ENCODE data around the gene PPAN. TPM values are rescaled to one million over a fixed set of nuclear protein-coding genes. Genes with fewer than 3 reads are reported as not detected.
A peak's percentile ranks its signal among the peaks of the same experiment; 100 is the strongest.

Gene PPAN
- total RNA-seq, 4 donors from 2014 or later, result 25.7 to 45.3 (median 35.8) TPM

GRCh38 chr19:10104665-10105508 lies 1.3 kb upstream of the PPAN start:
- H3K27ac ChIP-seq, result peak overlapping the region in 3 of 4 donors; percentile 55 to 89 (median 80)
- WGBS, 2 donors, result 59 to 60% methylated on average over 15 of the region's 15 CpGs

GRCh38 chr19:10105509-10106099 lies 558 bp upstream of the PPAN start:
- Histone ChIP-seq H3K27me3 (no peaks in the 10 kb centered on the region), H3K27ac (peak overlapping the region; percentile 20 to 89 (median 66)), H3K4me3 (peak overlapping the region in 3 of 4 donors; percentile 74 to 90 (median 82)), H3K9me3 (no peaks in the 10 kb centered on the region), H3K36me3 (peaks cover 11 to 33% (median 22%) of the 10 kb centered on the region in 3 donors), H3K4me1 (peaks cover 0 to 24% (median 10%) of the 10 kb centered on the region in 4 donors)
- TF ChIP-seq POLR2A (IDR thresholded peaks at IDR 0.05), result no peak
- no peak for TF ChIP-seq EP300 (IDR thresholded peaks at IDR 0.05)
- no peak for TF ChIP-seq CTCF (IDR thresholded peaks at IDR 0.05)
- DNase-seq (ENCODE audit: low spot score in 2 of 2), result no peak
- 47 to 48% methylated on average over 15 to 16 of the region's 16 CpGs for WGBS, 2 donors

More at GRCh38 chr19:10104665-10105508, 1.3 kb upstream of the PPAN start:
- DNase-seq (ENCODE audit: low spot score in 2 of 2), result no peak
- Histone ChIP-seq H3K27me3 (no peaks in the 10 kb centered on the region), H3K4me1 (peaks cover 0 to 24% (median 10%) of the 10 kb centered on the region in 4 donors), H3K4me3 (no peak overlapping the region), H3K36me3 (peaks cover 10 to 26% (median 15%) of the 10 kb centered on the region in 3 donors), H3K9me3 (no peaks in the 10 kb centered on the region)
- TF ChIP-seq POLR2A (IDR thresholded peaks at IDR 0.05), result no peak
- no peak for TF ChIP-seq EP300 (IDR thresholded peaks at IDR 0.05)
- no peak for TF ChIP-seq CTCF (IDR thresholded peaks at IDR 0.05)

- DNase-seq (ENCODE audit: low spot score in 2 of 2), result no peak
- H3K4me1 ChIP-seq, result peaks cover 0 to 26% (median 13%) of the 10 kb centered on the region in 4 donors
- 76 to 81% methylated on average over 10 of the region's 10 CpGs for WGBS, 2 donors
- H3K27ac ChIP-seq, result no peak overlapping the region
- no peaks in the 10 kb centered on the region for H3K9me3 ChIP-seq
- no peaks in the 10 kb centered on the region for H3K27me3 ChIP-seq
- TF ChIP-seq CTCF (IDR thresholded peaks at IDR 0.05) (no peak), POLR2A (IDR thresholded peaks at IDR 0.05) (no peak), EP300 (IDR thresholded peaks at IDR 0.05) (no peak)
- peak overlapping the region in 3 of 4 donors; percentile 74 to 82 (median 77) for H3K4me3 ChIP-seq
- H3K36me3 ChIP-seq, result peaks cover 11 to 50% (median 28%) of the 10 kb centered on the region in 3 donors
These were observed 1.1 kb downstream of the PPAN start for GRCh38 chr19:10107254-10107653.

GRCh38 chr19:10107817-10108367 lies 1.7 kb downstream of the PPAN start:
- Histone ChIP-seq H3K27me3 (no peaks in the 10 kb centered on the region), H3K9me3 (no peaks in the 10 kb centered on the region), H3K27ac (no peak overlapping the region), H3K4me3 (no peak overlapping the region), H3K4me1 (peaks cover 0 to 33% (median 15%) of the 10 kb centered on the region in 4 donors), H3K36me3 (peaks cover 11 to 52% (median 28%) of the 10 kb centered on the region in 3 donors)
- TF ChIP-seq EP300 (IDR thresholded peaks at IDR 0.05) (no peak), POLR2A (IDR thresholded peaks at IDR 0.05) (no peak), CTCF (IDR thresholded peaks at IDR 0.05) (no peak)
- no peak for DNase-seq (ENCODE audit: low spot score in 2 of 2)
- WGBS, 2 donors, result 92% methylated on average over 14 of the region's 14 CpGs

All from tibial nerve (tissue), 4 donors.